KOPT-K1 (cell line): Measurements from ENCODE around the gene FEM1C.

Experiments
- H3K27ac ChIP-seq: fragments of 200-600 bp; sonication (generic); 2 replicates; pipeline ENCODE4 v1.5.1; 2016; ENCODE audit warnings: antibody characterized with exemption, mild to moderate bottlenecking, low read depth, low read length; ENCODE audit not compliant: poor library complexity, severe bottlenecking
- H3K36me3 ChIP-seq: fragments of 200-600 bp; sonication (generic); 2 replicates; pipeline ENCODE4 v1.5.1; 2017; ENCODE audit warnings: antibody characterized with exemption, mild to moderate bottlenecking, low read length, moderate library complexity; ENCODE audit not compliant: insufficient read depth
- H3K9me3 ChIP-seq: fragments of 200-600 bp; sonication (generic); 2 replicates; pipeline ENCODE4 v1.5.1; 2017; ENCODE audit warnings: antibody characterized with exemption, low read length, mild to moderate bottlenecking; ENCODE audit not compliant: insufficient read depth, poor library complexity, severe bottlenecking

The FEM1C gene

GRCh38 chr5:115544436-115545350, at the start of gene FEM1C:
FEM1C (minus strand) TSS chr5:115544775; CDS start chr5:115543493, 1,282 bp downstream.
- H3K27ac ChIP-seq: peak within 1 kb of the TSS; percentile 87
- H3K9me3 ChIP-seq: peaks cover 24% of the 10 kb centered on the region
- peaks cover 36% of the 10 kb centered on the region for H3K36me3 ChIP-seq

GRCh38 chr5:115589043-115589442, 44.5 kb upstream of the FEM1C start:
- Histone ChIP-seq H3K9me3 (no peaks in the 10 kb centered on the region), H3K27ac (no peak overlapping the region), H3K36me3 (no peaks in the 10 kb centered on the region)

GRCh38 chr5:115588640-115589039, 44.1 kb upstream of the FEM1C start:
- Histone ChIP-seq H3K27ac (no peak overlapping the region), H3K9me3 (no peaks in the 10 kb centered on the region)

GRCh38 chr5:115586525-115587146, 42.1 kb upstream of the FEM1C start:
- H3K27ac ChIP-seq: no peak overlapping the region

More at GRCh38 chr5:115588640-115589039, 44.1 kb upstream of the FEM1C start:
- H3K36me3 ChIP-seq: no peaks in the 10 kb centered on the region

GRCh38 chr5:115585265-115585664, 40.7 kb upstream of the FEM1C start:
- Histone ChIP-seq H3K9me3 (no peaks in the 10 kb centered on the region), H3K36me3 (no peaks in the 10 kb centered on the region), H3K27ac (no peak overlapping the region)

More at GRCh38 chr5:115586525-115587146, 42.1 kb upstream of the FEM1C start:
- no peaks in the 10 kb centered on the region for H3K9me3 ChIP-seq
- H3K36me3 ChIP-seq: no peaks in the 10 kb centered on the region

GRCh38 chr5:115584501-115584900, 39.9 kb upstream of the FEM1C start:
- no peaks in the 10 kb centered on the region for H3K36me3 ChIP-seq
- H3K9me3 ChIP-seq: no peaks in the 10 kb centered on the region
- H3K27ac ChIP-seq: no peak overlapping the region

- no peaks in the 10 kb centered on the region for H3K9me3 ChIP-seq
- no peak overlapping the region for H3K27ac ChIP-seq
- H3K36me3 ChIP-seq: no peaks in the 10 kb centered on the region
Observed at GRCh38 chr5:115583474-115583873, 38.9 kb upstream of the FEM1C start.

- Histone ChIP-seq H3K36me3 (no peaks in the 10 kb centered on the region), H3K27ac (no peak overlapping the region), H3K9me3 (no peaks in the 10 kb centered on the region)
Observed at GRCh38 chr5:115580941-115581340, 36.4 kb upstream of the FEM1C start.

GRCh38 chr5:115579747-115580173, 35.2 kb upstream of the FEM1C start:
- H3K27ac ChIP-seq: no peak overlapping the region
- no peaks in the 10 kb centered on the region for H3K9me3 ChIP-seq

GRCh38 chr5:115579216-115579615, 34.6 kb upstream of the FEM1C start:
- no peaks in the 10 kb centered on the region for H3K36me3 ChIP-seq
- H3K9me3 ChIP-seq: no peaks in the 10 kb centered on the region
- no peak overlapping the region for H3K27ac ChIP-seq

More at GRCh38 chr5:115579747-115580173, 35.2 kb upstream of the FEM1C start:
- no peaks in the 10 kb centered on the region for H3K36me3 ChIP-seq

- Histone ChIP-seq H3K27ac (no peak overlapping the region), H3K36me3 (no peaks in the 10 kb centered on the region), H3K9me3 (no peaks in the 10 kb centered on the region)
Observed at GRCh38 chr5:115578657-115579056, 34.1 kb upstream of the FEM1C start.

- H3K27ac ChIP-seq: no peak overlapping the region
- no peaks in the 10 kb centered on the region for H3K9me3 ChIP-seq
Observed at GRCh38 chr5:115577741-115578140, 33.2 kb upstream of the FEM1C start.

GRCh38 chr5:115577329-115577728, 32.8 kb upstream of the FEM1C start:
- Histone ChIP-seq H3K36me3 (no peaks in the 10 kb centered on the region), H3K27ac (no peak overlapping the region), H3K9me3 (no peaks in the 10 kb centered on the region)

More at GRCh38 chr5:115577741-115578140, 33.2 kb upstream of the FEM1C start:
- H3K36me3 ChIP-seq: no peaks in the 10 kb centered on the region

- Histone ChIP-seq H3K36me3 (no peaks in the 10 kb centered on the region), H3K9me3 (no peaks in the 10 kb centered on the region), H3K27ac (no peak overlapping the region)
Observed at GRCh38 chr5:115575167-115576070, 30.8 kb upstream of the FEM1C start.

- no peaks in the 10 kb centered on the region for H3K9me3 ChIP-seq
- H3K27ac ChIP-seq: no peak overlapping the region
- H3K36me3 ChIP-seq: no peaks in the 10 kb centered on the region
Observed at GRCh38 chr5:115573133-115573532, 28.6 kb upstream of the FEM1C start.
